BLaER1 treated with 17β-estradiol and CSF1 and Interleukin-3, amounts not matched to agents 10 nM and 100 nM (cell line): ENCODE data around the gene EZR.

Source experiments
- H3K27ac ChIP-seq, 11 experiments: shearing (Covaris generic); formaldehyde crosslinking; 2 replicates each; pipeline ENCODE4 v1.8.1; 2022
- H3K27me3 ChIP-seq, 11 experiments: shearing (Covaris generic); formaldehyde crosslinking; 2 replicates each; pipeline ENCODE4 v1.8.1; 2022
- H3K36me3 ChIP-seq, 11 experiments: shearing (Covaris generic); formaldehyde crosslinking; 2 replicates each; pipeline ENCODE4 v1.8.1; 2022
- H3K4me1 ChIP-seq, 10 experiments: shearing (Covaris generic); formaldehyde crosslinking; 2 replicates each; pipeline ENCODE4 v1.8.1; 2022
- H3K4me2 ChIP-seq, 11 experiments: shearing (Covaris generic); formaldehyde crosslinking; 2 replicates each; pipeline ENCODE4 v1.8.1; 2022
- H3K4me3 ChIP-seq, 10 experiments: shearing (Covaris generic); formaldehyde crosslinking; 2 replicates each; pipeline ENCODE4 v1.8.1; 2022
- H3K9ac ChIP-seq, 11 experiments: shearing (Covaris generic); formaldehyde crosslinking; 2 replicates each; pipeline ENCODE4 v1.8.1; 2022
- H3K9me3 ChIP-seq, 11 experiments: shearing (Covaris generic); formaldehyde crosslinking; replicated peaks in 1 of 11; 2 replicates each; pipeline ENCODE4 v1.8.1; 2022
- H4K20me1 ChIP-seq, 11 experiments: shearing (Covaris generic); formaldehyde crosslinking; 2 replicates each; pipeline ENCODE4 v1.8.1; 2022
- Cebpa-rat ChIP-seq, 11 experiments: shearing (Covaris generic); IDR thresholded peaks; 2 replicates each; pipeline ENCODE4 v1.8.1; 2022

Gene EZR

DNA sequence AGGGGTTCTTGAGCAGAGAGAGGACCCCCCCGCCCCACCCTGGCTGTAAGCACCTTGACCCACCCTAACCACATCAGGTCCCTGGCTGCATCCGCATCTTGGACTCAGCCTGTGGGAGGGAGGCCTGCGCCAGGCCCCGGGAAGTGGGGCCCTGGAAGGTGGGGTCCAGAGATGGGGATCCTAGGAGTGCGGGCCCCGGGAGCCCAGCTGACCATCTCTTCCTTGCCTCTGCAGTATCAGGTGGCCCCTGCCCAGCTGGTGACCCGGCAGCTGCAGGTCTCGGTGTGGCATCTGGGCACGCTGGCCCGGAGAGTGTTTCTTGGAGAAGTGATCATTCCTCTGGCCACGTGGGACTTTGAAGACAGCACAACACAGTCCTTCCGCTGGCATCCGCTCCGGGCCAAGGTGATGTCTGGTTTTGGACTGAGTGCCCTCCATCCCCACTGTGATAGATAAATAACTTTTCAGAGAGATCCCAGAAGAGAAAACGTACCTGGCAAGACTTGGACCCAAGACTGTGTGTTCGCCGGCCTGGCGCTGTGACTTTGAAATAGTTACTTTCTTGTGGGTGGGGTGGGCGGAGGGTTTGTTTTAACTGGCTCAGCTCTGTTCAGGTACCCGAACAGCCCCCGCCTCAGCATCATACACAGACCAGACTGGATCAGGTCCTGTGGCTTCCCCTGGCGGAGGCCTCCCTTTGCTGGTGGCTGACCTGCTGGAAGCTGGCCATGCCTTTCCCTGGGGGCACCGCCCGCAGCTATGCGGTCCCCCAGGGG lies 62.0 kb downstream of the EZR start:
- Histone ChIP-seq H3K4me1 (peaks cover 36 to 76% (median 57%) of the 10 kb centered on the region in 10 experiments), H3K27ac (no peak overlapping the region), H3K9me3 (no peaks in the 10 kb centered on the region), H4K20me1 (peaks cover 0 to 9% (median 0%) of the 10 kb centered on the region in 11 experiments; a peak in 3 of 22 replicates), H3K36me3 (peaks cover 0 to 54% (median 0%) of the 10 kb centered on the region in 11 experiments; a peak in 4 of 22 replicates), H3K9ac (0 out of 22 replicates have a peak overlapping the region, but pooled peaks of 1 of the 11 experiments have one; percentile 35), H3K4me3 (no peak overlapping the region), H3K27me3 (no peaks in the 10 kb centered on the region), H3K4me2 (peak overlapping the region in 7 of 11 experiments; percentile 8 to 84 (median 47); a peak in 12 of 22 replicates)
- TF ChIP-seq Cebpa-rat (IDR thresholded peaks at IDR 0.05): no peak

DNA sequence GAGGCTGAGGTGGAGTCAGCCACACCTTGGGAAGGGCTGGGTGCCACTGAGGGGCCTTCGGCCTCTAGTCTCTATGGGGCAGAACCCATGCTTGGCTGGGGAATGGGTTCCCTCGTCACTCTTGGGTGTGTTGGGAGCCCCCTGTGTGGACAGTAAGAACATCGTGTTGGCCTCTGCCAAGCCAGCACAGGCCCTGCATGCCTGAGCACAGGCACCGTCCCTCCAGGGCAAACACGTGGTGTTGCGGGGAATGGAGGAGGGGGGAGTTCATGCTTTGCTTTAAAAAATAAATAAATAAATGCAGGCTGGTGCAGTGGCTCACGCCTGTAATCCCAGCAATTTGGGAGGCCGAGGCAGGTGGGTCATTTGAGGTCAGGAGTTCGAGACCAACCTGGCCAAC lies 63.0 kb downstream of the EZR start:
- TF ChIP-seq Cebpa-rat (IDR thresholded peaks at IDR 0.05): no peak
- Histone ChIP-seq H3K36me3 (peaks cover 0 to 57% (median 0%) of the 10 kb centered on the region in 11 experiments; a peak in 5 of 22 replicates), H3K4me1 (peaks cover 27 to 76% (median 56%) of the 10 kb centered on the region in 10 experiments), H3K4me3 (no peak overlapping the region), H3K9ac (no peak overlapping the region), H4K20me1 (peaks cover 0 to 9% (median 0%) of the 10 kb centered on the region in 11 experiments; a peak in 3 of 22 replicates), H3K27me3 (no peaks in the 10 kb centered on the region), H3K27ac (no peak overlapping the region), H3K9me3 (no peaks in the 10 kb centered on the region), H3K4me2 (no peak overlapping the region)

DNA sequence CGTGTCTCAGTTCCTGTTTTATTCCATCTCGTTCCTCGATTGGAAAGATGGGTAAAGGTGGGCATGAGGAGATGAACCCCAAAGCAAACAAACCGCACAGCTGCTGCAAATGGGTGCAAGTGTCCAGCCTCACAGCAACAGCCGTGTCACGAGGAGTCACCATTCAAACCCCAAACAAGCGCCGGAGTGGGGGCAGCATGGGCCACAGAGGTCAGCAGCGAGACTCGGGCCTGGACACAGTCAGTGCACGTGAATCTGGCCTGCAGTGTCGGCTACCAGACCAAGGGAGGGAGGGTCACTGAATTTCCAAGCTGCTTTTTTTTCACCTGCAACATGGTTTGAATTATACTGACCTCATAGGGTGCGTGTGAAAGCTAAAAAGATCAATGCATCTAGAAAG lies 63.5 kb downstream of the EZR start:
- Histone ChIP-seq H3K27ac (no peak overlapping the region), H3K9ac (no peak overlapping the region), H4K20me1 (peaks cover 0 to 9% (median 0%) of the 10 kb centered on the region in 11 experiments; a peak in 3 of 22 replicates)

DNA sequence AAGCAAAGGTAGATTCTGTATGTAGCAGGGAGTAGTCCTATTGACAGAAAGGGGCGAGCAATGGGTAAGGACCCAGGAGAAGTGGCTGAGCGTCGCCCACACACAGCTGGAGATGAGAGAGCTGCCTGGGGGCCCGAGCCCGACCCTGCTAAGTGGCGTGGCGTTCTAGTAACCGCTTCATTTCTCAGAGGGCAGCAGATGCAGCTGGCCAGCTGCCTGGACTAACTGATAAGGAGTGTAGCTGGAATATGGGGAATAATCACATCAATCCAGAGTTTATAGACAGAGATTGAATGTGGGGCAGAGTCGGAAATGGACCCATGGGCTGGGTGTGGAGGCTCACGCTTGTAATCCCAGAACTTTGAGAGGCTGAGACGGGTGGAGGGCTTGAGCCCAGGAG lies 64.4 kb downstream of the EZR start:
- peaks cover 0 to 9% (median 0%) of the 10 kb centered on the region in 11 experiments; a peak in 2 of 22 replicates for H4K20me1 ChIP-seq
- TF ChIP-seq Cebpa-rat (IDR thresholded peaks at IDR 0.05): no peak
- no peak overlapping the region for H3K4me3 ChIP-seq
- no peak overlapping the region for H3K4me2 ChIP-seq
- peaks cover 0 to 71% (median 0%) of the 10 kb centered on the region in 11 experiments; a peak in 5 of 22 replicates for H3K36me3 ChIP-seq
- no peaks in the 10 kb centered on the region for H3K9me3 ChIP-seq
- H3K4me1 ChIP-seq: peaks cover 15 to 63% (median 44%) of the 10 kb centered on the region in 10 experiments
- H3K27ac ChIP-seq: no peak overlapping the region
- no peak overlapping the region for H3K9ac ChIP-seq
- H3K27me3 ChIP-seq: no peaks in the 10 kb centered on the region

More for the DNA sequence above, 63.5 kb downstream of the EZR start:
- Histone ChIP-seq H3K27me3 (no peaks in the 10 kb centered on the region), H3K4me1 (peaks cover 24 to 72% (median 53%) of the 10 kb centered on the region in 10 experiments), H3K4me2 (no peak overlapping the region), H3K36me3 (peaks cover 0 to 62% (median 0%) of the 10 kb centered on the region in 11 experiments; a peak in 5 of 22 replicates), H3K4me3 (no peak overlapping the region), H3K9me3 (no peaks in the 10 kb centered on the region)
- no peak for TF ChIP-seq Cebpa-rat (IDR thresholded peaks at IDR 0.05)

DNA sequence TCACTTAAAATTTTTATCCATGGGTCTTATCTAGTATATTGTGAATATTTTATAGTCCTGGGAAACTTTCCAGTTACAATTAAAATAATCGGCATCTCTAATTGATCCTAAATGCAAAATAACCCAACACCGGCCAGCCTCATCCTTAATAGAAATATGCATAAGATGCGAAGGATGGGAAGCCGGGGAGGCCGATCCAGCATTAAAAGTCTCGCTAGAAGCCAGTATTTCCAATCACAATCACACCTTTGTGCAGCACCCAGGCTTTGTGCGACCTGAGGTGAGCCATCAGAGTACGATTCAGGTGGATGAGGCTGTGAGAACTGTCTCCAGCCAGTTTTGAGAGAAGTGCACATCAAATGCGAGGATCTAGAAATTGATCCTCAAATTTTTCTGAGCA lies 65.4 kb downstream of the EZR start:
- Histone ChIP-seq H3K9me3 (no peaks in the 10 kb centered on the region), H4K20me1 (peaks cover 0 to 5% (median 0%) of the 10 kb centered on the region in 11 experiments; a peak in 2 of 22 replicates), H3K27ac (no peak overlapping the region), H3K27me3 (no peaks in the 10 kb centered on the region), H3K36me3 (peaks cover 0 to 72% (median 0%) of the 10 kb centered on the region in 11 experiments; a peak in 5 of 22 replicates), H3K9ac (0 out of 22 replicates have a peak overlapping the region, but pooled peaks of 1 of the 11 experiments have one; percentile 4), H3K4me1 (peaks cover 8 to 54% (median 35%) of the 10 kb centered on the region in 10 experiments; a peak in 18 of 20 replicates), H3K4me3 (no peak overlapping the region), H3K4me2 (no peak overlapping the region)
- TF ChIP-seq Cebpa-rat (IDR thresholded peaks at IDR 0.05): no peak

DNA sequence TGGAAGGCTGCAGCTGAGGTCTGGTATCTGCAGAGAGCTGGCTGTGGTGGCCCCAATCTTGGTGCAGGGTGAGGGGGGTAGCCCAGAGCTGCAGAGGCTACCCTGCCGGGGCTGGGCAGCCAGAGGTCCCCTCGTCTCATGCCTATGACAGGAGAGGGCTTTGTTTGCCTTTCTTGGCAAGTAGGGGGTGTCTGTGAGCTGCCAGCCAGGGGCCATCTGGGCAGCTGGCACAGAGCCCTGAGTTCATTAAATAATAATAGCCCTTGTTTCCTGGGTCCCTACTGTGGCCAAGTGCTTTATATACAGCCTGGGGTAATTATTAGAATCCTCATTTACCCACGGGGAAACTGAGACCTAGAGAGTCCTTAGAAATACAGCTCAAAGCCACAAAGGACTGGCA lies 66.6 kb downstream of the EZR start:
- peaks cover 0 to 66% (median 0%) of the 10 kb centered on the region in 11 experiments; a peak in 5 of 22 replicates for H3K36me3 ChIP-seq
- H4K20me1 ChIP-seq: no peaks in the 10 kb centered on the region; a peak in 1 of 22 replicates
- no peaks in the 10 kb centered on the region for H3K9me3 ChIP-seq
- H3K27ac ChIP-seq: no peak overlapping the region
- peak overlapping the region; percentile 19 to 87 (median 74); a peak in 19 of 22 replicates for H3K4me2 ChIP-seq
- H3K27me3 ChIP-seq: no peaks in the 10 kb centered on the region
- TF ChIP-seq Cebpa-rat (IDR thresholded peaks at IDR 0.05): no peak
- H3K4me3 ChIP-seq: no peak overlapping the region
- H3K9ac ChIP-seq: 0 out of 22 replicates have a peak overlapping the region, but pooled peaks of 1 of the 11 experiments have one; percentile 16
- H3K4me1 ChIP-seq: peaks cover 8 to 42% (median 27%) of the 10 kb centered on the region in 10 experiments; a peak in 18 of 20 replicates

DNA sequence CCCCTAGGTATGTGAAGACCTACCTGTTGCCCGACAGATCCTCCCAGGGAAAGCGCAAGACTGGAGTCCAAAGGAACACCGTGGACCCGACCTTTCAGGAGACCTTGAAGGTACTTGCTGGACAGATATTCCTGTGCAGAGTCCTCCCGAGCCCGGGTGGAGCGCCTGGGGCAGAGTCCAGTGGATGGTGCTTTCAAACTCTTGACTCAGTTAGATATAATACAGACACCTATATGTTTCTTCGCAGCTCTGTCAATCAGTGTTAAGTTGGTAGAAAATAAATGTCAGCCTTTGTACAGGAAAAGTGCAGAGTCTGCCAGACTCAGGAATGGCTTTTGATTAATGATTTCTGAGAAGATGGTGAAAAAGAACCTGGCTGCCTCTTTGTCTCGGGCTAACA lies 67.2 kb downstream of the EZR start:
- no peak overlapping the region for H3K9ac ChIP-seq
- no peaks in the 10 kb centered on the region for H3K27me3 ChIP-seq
- H3K27ac ChIP-seq: no peak overlapping the region
- H3K9me3 ChIP-seq: no peaks in the 10 kb centered on the region
- peak overlapping the region in 6 of 11 experiments; percentile 20 to 87 (median 78); a peak in 8 of 22 replicates for H3K4me2 ChIP-seq
- no peak for TF ChIP-seq Cebpa-rat (IDR thresholded peaks at IDR 0.05)
- no peaks in the 10 kb centered on the region; a peak in 1 of 22 replicates for H4K20me1 ChIP-seq
- H3K4me1 ChIP-seq: peaks cover 8 to 35% (median 22%) of the 10 kb centered on the region in 10 experiments; a peak in 18 of 20 replicates
- no peak overlapping the region for H3K4me3 ChIP-seq
- peaks cover 0 to 62% (median 0%) of the 10 kb centered on the region in 11 experiments; a peak in 5 of 22 replicates for H3K36me3 ChIP-seq

DNA sequence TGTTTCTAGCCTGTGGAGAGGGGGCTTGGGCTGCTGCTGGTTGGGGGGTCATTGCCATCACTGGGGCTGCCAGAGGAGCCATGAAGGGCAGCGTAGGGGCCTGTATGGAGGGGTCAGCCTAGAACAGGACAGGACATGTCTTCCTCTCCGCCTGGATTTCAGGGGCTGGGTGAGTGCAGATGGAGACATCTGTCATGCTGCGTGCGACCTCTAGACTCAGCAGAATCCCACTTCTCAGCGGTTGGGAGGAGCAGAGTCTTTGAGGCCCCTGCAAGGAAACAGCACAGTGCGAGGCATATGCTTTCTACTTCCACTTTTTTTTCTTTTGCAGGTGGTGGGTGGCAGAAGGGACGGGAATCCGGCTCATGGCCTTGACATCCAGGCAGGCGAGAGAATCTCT lies 67.9 kb downstream of the EZR start:
- H3K9ac ChIP-seq: no peak overlapping the region
- peaks cover 0 to 66% (median 0%) of the 10 kb centered on the region in 11 experiments; a peak in 5 of 22 replicates for H3K36me3 ChIP-seq
- peaks cover 8 to 35% (median 22%) of the 10 kb centered on the region in 10 experiments; a peak in 18 of 20 replicates for H3K4me1 ChIP-seq

DNA sequence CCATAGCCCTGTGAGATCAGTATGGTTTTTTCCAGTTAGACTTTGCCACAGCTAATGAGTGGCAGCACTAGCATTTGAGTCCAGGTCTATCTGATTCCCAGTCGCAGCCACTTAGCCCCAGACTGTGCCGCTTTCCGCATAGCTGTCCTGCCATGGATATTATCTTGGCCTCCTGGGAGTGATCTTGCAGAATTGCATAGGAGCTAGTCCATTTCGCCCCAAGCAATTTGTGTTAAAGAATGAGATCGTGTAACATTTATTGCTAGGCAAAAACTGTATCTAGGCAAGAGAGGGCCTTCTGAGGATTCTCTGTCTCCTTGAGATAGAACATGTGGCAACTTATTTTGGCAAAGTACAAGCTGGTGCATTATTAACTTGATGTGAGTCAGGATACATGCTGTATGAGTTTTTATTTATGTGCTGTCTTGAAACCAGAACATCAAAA lies 74.2 kb downstream of the EZR start:
- H3K9ac ChIP-seq: no peak overlapping the region
- H3K4me3 ChIP-seq: no peak overlapping the region
- no peaks in the 10 kb centered on the region for H3K27me3 ChIP-seq
- no peak overlapping the region for H3K27ac ChIP-seq
- H4K20me1 ChIP-seq: peaks cover 0 to 3% (median 0%) of the 10 kb centered on the region in 11 experiments; a peak in 2 of 22 replicates
- H3K36me3 ChIP-seq: peaks cover 0 to 78% (median 0%) of the 10 kb centered on the region in 11 experiments; a peak in 6 of 22 replicates
- no peak overlapping the region for H3K4me2 ChIP-seq
- H3K9me3 ChIP-seq: peaks cover 5 to 12% (median 8%) of the 10 kb centered on the region in 11 experiments
- H3K4me1 ChIP-seq: no peaks in the 10 kb centered on the region
- TF ChIP-seq Cebpa-rat (IDR thresholded peaks at IDR 0.05): no peak

More for the DNA sequence above, 67.9 kb downstream of the EZR start:
- H3K27me3 ChIP-seq: no peaks in the 10 kb centered on the region
- no peak for TF ChIP-seq Cebpa-rat (IDR thresholded peaks at IDR 0.05)
- H3K4me2 ChIP-seq: peak overlapping the region in 7 of 11 experiments; percentile 0 to 87 (median 75); a peak in 8 of 22 replicates
- no peaks in the 10 kb centered on the region; a peak in 1 of 22 replicates for H4K20me1 ChIP-seq
- H3K4me3 ChIP-seq: no peak overlapping the region
- no peak overlapping the region for H3K27ac ChIP-seq
- H3K9me3 ChIP-seq: no peaks in the 10 kb centered on the region
